HepG2 (cell line): ENCODE results near the gene ZMAT1.

Experiments used
- ATRX ChIP-seq: sonication (generic); formaldehyde crosslinking; IDR thresholded peaks from 2 replicates; pipeline ENCODE4 v1.4.0; 2020; ENCODE audit warnings: missing genetic modification reagents, borderline replicate concordance
- HNRNPUL1 ChIP-seq: fragments of 200-400 bp; formaldehyde crosslinking; IDR thresholded peaks from 2 replicates; pipeline ENCODE4 v1.6.1; 2017; ENCODE audit warnings: low read depth, mild to moderate bottlenecking, low read length, moderate library complexity
- ZNF253 ChIP-seq: sonication (generic); formaldehyde crosslinking; IDR thresholded peaks from 2 replicates; pipeline ENCODE4 v1.8.0; 2022; ENCODE audit warnings: mild to moderate bottlenecking, missing genetic modification reagents, borderline replicate concordance
- ZNF331 ChIP-seq: sonication (generic); formaldehyde crosslinking; IDR thresholded peaks from 2 replicates; pipeline ENCODE4 v1.4.0; 2020; ENCODE audit warnings: missing genetic modification reagents
- ZNF619 ChIP-seq: sonication (generic); formaldehyde crosslinking; IDR thresholded peaks from 2 replicates; pipeline ENCODE4 v1.4.0; 2020; ENCODE audit warnings: mild to moderate bottlenecking, missing genetic modification reagents
- ZNF652 ChIP-seq: IDR thresholded peaks from 2 replicates; pipeline ENCODE4 v1.6.1; 2016; ENCODE audit warnings: low read depth, borderline replicate concordance
- ZNF710 ChIP-seq: sonication (generic); formaldehyde crosslinking; IDR thresholded peaks from 2 replicates; pipeline ENCODE4 v1.5.0; 2020; ENCODE audit warnings: mild to moderate bottlenecking, missing genetic modification reagents, borderline replicate concordance
- TF ChIP-seq, protein P1 (sequence below): IDR thresholded peaks from 2 replicates; pipeline ENCODE4 v1.6.1; 2012; ENCODE audit warnings: low read depth, low read length, improper control_type of control experiment
- TF ChIP-seq, protein P2 (sequence below): sonication (generic); formaldehyde crosslinking; IDR thresholded peaks from 2 replicates; pipeline ENCODE4 v1.5.0; 2020; ENCODE audit warnings: mild to moderate bottlenecking, missing genetic modification reagents, moderate library complexity
- TF ChIP-seq, protein P3 (sequence below): sonication (generic); formaldehyde crosslinking; IDR thresholded peaks from 2 replicates; pipeline ENCODE4 v1.4.0; 2020; ENCODE audit warnings: mild to moderate bottlenecking, missing genetic modification reagents

DNA sequence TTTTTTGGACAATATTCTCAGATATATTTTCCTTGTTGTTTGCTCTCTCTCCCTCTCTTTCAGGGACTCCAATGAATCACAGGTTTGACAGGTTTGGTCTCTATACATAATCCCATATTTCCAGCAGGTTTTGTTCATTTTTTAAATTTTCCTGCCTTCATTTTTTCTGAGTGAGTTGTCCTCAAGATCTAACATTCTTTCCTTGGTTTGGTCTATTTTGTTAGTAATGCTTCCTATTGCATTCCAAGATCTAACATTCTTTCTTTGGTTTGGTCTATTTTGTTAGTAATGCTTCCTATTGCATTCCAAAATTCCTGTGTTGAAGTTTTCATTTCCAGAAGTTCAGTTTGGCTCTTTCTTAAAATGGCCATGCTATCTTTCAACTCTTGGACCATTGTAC is 45.3 kb upstream of the ZMAT1 start:
- TF ChIP-seq ZNF652 (no peak), ZNF331 (no peak), ZNF619 (no peak), ZNF253 (CRISPR knock-in tag) (no peak), HNRNPUL1 (no peak), ZNF710 (CRISPR knock-in tag) (no peak), ATRX (no peak)
- TF ChIP-seq, protein P1, sequence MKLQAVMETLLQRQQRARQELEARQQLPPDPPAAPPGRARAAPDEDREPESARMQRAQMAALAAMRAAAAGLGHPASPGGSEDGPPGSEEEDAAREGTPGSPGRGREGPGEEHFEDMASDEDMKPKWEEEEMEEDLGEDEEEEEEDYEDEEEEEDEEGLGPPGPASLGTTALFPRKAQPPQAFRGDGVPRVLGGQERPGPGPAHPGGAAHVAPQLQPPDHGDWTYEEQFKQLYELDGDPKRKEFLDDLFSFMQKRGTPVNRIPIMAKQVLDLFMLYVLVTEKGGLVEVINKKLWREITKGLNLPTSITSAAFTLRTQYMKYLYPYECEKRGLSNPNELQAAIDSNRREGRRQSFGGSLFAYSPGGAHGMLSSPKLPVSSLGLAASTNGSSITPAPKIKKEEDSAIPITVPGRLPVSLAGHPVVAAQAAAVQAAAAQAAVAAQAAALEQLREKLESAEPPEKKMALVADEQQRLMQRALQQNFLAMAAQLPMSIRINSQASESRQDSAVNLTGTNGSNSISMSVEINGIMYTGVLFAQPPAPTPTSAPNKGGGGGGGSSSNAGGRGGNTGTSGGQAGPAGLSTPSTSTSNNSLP = no peak
- TF ChIP-seq, protein P2, sequence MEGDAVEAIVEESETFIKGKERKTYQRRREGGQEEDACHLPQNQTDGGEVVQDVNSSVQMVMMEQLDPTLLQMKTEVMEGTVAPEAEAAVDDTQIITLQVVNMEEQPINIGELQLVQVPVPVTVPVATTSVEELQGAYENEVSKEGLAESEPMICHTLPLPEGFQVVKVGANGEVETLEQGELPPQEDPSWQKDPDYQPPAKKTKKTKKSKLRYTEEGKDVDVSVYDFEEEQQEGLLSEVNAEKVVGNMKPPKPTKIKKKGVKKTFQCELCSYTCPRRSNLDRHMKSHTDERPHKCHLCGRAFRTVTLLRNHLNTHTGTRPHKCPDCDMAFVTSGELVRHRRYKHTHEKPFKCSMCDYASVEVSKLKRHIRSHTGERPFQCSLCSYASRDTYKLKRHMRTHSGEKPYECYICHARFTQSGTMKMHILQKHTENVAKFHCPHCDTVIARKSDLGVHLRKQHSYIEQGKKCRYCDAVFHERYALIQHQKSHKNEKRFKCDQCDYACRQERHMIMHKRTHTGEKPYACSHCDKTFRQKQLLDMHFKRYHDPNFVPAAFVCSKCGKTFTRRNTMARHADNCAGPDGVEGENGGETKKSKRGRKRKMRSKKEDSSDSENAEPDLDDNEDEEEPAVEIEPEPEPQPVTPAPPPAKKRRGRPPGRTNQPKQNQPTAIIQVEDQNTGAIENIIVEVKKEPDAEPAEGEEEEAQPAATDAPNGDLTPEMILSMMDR (CRISPR knock-in tag) = no peak
- TF ChIP-seq, protein P3, sequence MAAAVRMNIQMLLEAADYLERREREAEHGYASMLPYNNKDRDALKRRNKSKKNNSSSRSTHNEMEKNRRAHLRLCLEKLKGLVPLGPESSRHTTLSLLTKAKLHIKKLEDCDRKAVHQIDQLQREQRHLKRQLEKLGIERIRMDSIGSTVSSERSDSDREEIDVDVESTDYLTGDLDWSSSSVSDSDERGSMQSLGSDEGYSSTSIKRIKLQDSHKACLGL (CRISPR knock-in tag) = no peak
